CD8-positive, alpha-beta memory T cell (primary cell): ENCODE data around the gene SERPINB7. TPM values are rescaled to one million over a fixed set of nuclear protein-coding genes. Genes with fewer than 3 reads are reported as not detected.

ENCODE experiments used
- polyA plus RNA-seq: library from polyadenylated mRNA; unstranded; fragments of 300-500 nt; fragmentation: Illumina TruSeq; gene quantifications from one replicate; pipeline ENCODE4 v1.2.3, GENCODE V29; 2021
- total RNA-seq, 2 experiments: library from RNA; stranded (reverse); gene quantifications; one replicate each; pipeline ENCODE4 v1.2.3, GENCODE V29; 2021

The SERPINB7 gene
- total and polyA plus RNA-seq, 3 experiments from 2014 or later, result not detected

Other genes starting within 250 kb of the SERPINB7 start
- not detected for gene SERPINB12, start 233.0 kb upstream of the SERPINB7 start, total RNA-seq
- not detected for gene SERPINB12, start 233.0 kb upstream of the SERPINB7 start, polyA plus RNA-seq
- gene SERPINB13, start 188.1 kb upstream of the SERPINB7 start, total RNA-seq, result not detected
- gene SERPINB13, start 188.1 kb upstream of the SERPINB7 start, polyA plus RNA-seq, result not detected
- not detected for gene SERPINB4, start 131.2 kb upstream of the SERPINB7 start, total RNA-seq
- gene SERPINB4, start 131.2 kb upstream of the SERPINB7 start, polyA plus RNA-seq, result not detected
- not detected for gene SERPINB3, start 113.5 kb upstream of the SERPINB7 start, total RNA-seq
- not detected for gene SERPINB3, start 113.5 kb upstream of the SERPINB7 start, polyA plus RNA-seq
- gene SERPINB11, start 72.5 kb upstream of the SERPINB7 start, total RNA-seq, result not detected
- not detected for gene SERPINB11, start 72.5 kb upstream of the SERPINB7 start, polyA plus RNA-seq
- 1 to 10 TPM; 1.2 to 1.7 TPM for gene SERPINB2, start 112.3 kb downstream of the SERPINB7 start, total RNA-seq
- not detected for gene SERPINB2, start 112.3 kb downstream of the SERPINB7 start, polyA plus RNA-seq
- not detected for gene SERPINB10, start 132.5 kb downstream of the SERPINB7 start, total RNA-seq
- gene SERPINB10, start 132.5 kb downstream of the SERPINB7 start, polyA plus RNA-seq, result not detected
- gene HMSD, start 173.9 kb downstream of the SERPINB7 start, total RNA-seq, result 10 to 100 TPM in 1 of 2 experiments, 1 to 10 TPM in 1; 9.8 to 11.4 TPM
- not detected for gene HMSD, start 173.9 kb downstream of the SERPINB7 start, polyA plus RNA-seq
- gene SERPINB8, start 194.7 kb downstream of the SERPINB7 start, total RNA-seq, result 10 to 100 TPM; 16.8 to 17.9 TPM
- 14.9 TPM for gene SERPINB8, start 194.7 kb downstream of the SERPINB7 start, polyA plus RNA-seq